HepG2 (cell line): ENCODE results near the gene CD3G. TPM values are rescaled to one million over a fixed set of nuclear protein-coding genes. Genes with fewer than 3 reads are reported as not detected.

ENCODE experiments used
- AKAP8 ChIP-seq: sonication (generic); formaldehyde crosslinking; IDR thresholded peaks from 2 replicates; pipeline ENCODE4 v1.5.1; 2020; ENCODE audit warnings: mild to moderate bottlenecking, missing genetic modification reagents
- BATF2 ChIP-seq: sonication (generic); formaldehyde crosslinking; IDR thresholded peaks from 2 replicates; pipeline ENCODE4 v1.8.0; 2022; ENCODE audit warnings: mild to moderate bottlenecking, missing genetic modification reagents, moderate library complexity
- CHD4 ChIP-seq: fragments of 200-600 bp; sonication (generic); IDR thresholded peaks from 2 replicates; pipeline ENCODE4 v1.7.0; 2017; ENCODE audit warnings: mild to moderate bottlenecking, low read length, borderline replicate concordance
- GMEB2 ChIP-seq: IDR thresholded peaks from 2 replicates; pipeline ENCODE4 v1.6.1; 2016; ENCODE audit warnings: missing biosample characterization, missing genetic modification reagents, low read depth
- POGK ChIP-seq: sonication (generic); formaldehyde crosslinking; conservative IDR thresholded peaks from 2 replicates; pipeline ENCODE4 v1.8.0; 2022; ENCODE audit warnings: mild to moderate bottlenecking, moderate library complexity, missing genetic modification reagents
- SOX5 ChIP-seq: IDR thresholded peaks from 2 replicates; pipeline ENCODE4 v1.6.1; 2016; ENCODE audit warnings: borderline replicate concordance
- THRA ChIP-seq: sonication (generic); formaldehyde crosslinking; IDR thresholded peaks from 2 replicates; pipeline ENCODE4 v1.4.0; 2020; ENCODE audit warnings: missing genetic modification reagents, borderline replicate concordance
- ZBTB14 ChIP-seq: sonication (generic); formaldehyde crosslinking; IDR thresholded peaks from 2 replicates; pipeline ENCODE4 v1.4.0; 2020; ENCODE audit warnings: missing genetic modification reagents
- ZFP90 ChIP-seq: sonication (generic); formaldehyde crosslinking; IDR thresholded peaks from 2 replicates; pipeline ENCODE4 v1.8.0; 2022; ENCODE audit warnings: missing genetic modification reagents, mild to moderate bottlenecking, inconsistent platforms, borderline replicate concordance
- ZMAT3 ChIP-seq: sonication (generic); formaldehyde crosslinking; conservative IDR thresholded peaks from 2 replicates; pipeline ENCODE4 v1.7.0; 2021; ENCODE audit warnings: missing genetic modification reagents
- ZNF124 ChIP-seq: sonication (generic); formaldehyde crosslinking; IDR thresholded peaks from 2 replicates; pipeline ENCODE4 v1.4.0; 2020; ENCODE audit warnings: missing genetic modification reagents
- ZNF292 ChIP-seq: sonication (generic); formaldehyde crosslinking; IDR thresholded peaks from 2 replicates; pipeline ENCODE4 v1.8.1; 2022; ENCODE audit warnings: mild to moderate bottlenecking, low read depth, missing genetic modification reagents, borderline replicate concordance
- ZNF512B ChIP-seq: sonication (generic); formaldehyde crosslinking; IDR thresholded peaks from 2 replicates; pipeline ENCODE4 v1.5.1; 2020; ENCODE audit warnings: missing genetic modification reagents, mild to moderate bottlenecking, borderline replicate concordance
- ZNF546 ChIP-seq: sonication (generic); formaldehyde crosslinking; conservative IDR thresholded peaks from 2 replicates; pipeline ENCODE4 v1.8.1; 2023; ENCODE audit warnings: mild to moderate bottlenecking, missing genetic modification reagents
- ZNF580 ChIP-seq: IDR thresholded peaks from 2 replicates; pipeline ENCODE4 v1.6.1; 2016; ENCODE audit warnings: low read depth, borderline replicate concordance
- polyA plus RNA-seq, 8 experiments: library from polyadenylated mRNA; depleted of rRNA in 3 of 8; stranded (reverse) in 7 of 8; unstranded in 1 of 8; fragments of >200 nt; fragmentation: Illumina TruSeq in 4 of 8; extraction: Trizol in 4 of 8; gene quantifications; 2 replicates each; pipeline versions ENCODE4 v1.2.1 to v1.2.3, GENCODE V29; 2011 to 2016; ENCODE audit warnings: low read depth in 4 of 8, missing spikeins in 1 of 8, mixed read lengths in 1 of 8; ENCODE audit not compliant: insufficient read depth in 1 of 8
- total RNA-seq, 5 experiments: library from RNA; depleted of rRNA; stranded (reverse); fragments of >200 nt; fragmentation: Illumina TruSeq; extraction: Trizol; gene quantifications; 2 replicates each; pipeline ENCODE4 v1.2.3, GENCODE V29; 2016; ENCODE audit warnings: low read depth in 1 of 5
- TF ChIP-seq, protein P1 (sequence below): sonication (generic); formaldehyde crosslinking; IDR thresholded peaks from 2 replicates; pipeline ENCODE4 v1.8.0; 2022; ENCODE audit warnings: missing genetic modification reagents, mild to moderate bottlenecking, inconsistent platforms, borderline replicate concordance

The CD3G gene
- total and polyA plus RNA-seq, 2 of the 13 experiments (the other 11 are each of a cell fraction or from before 2014, with no cell fraction given) = not detected

DNA sequence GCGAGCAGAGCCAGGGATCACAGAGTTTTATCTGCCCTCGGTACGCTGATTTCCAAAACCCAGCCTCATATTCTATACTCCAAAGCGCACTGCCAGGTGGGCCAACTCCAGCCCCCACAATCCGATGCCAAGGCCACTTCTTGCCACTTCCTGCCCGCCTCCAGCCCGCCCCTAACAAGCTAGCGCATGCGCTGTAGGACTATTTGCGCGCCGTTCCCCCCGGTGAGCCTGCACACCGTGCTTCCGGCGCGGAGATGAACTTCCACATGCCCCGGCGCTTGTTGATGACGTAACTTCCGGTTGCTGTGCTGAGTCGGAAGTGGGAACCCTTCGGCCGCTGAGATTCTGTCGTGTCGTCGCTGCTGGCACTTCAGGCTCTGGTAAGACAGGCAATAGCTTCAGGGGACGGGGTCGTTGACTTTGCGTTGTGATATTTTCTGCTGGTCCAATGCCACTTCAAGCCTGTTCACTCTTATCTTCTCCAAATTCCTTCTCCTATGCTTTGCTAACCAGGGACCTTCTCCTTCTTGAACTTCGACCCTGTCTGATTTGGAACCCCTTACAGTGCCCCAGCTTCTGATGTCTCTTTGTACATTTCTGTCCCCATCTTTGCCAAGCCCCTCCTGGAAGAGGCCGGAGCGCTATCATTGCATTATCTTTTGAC, 15.3 kb downstream of the CD3G start, which contains the start of gene UBE4A (continued):
- peak; percentile 98 for TF ChIP-seq CHD4
- TF ChIP-seq POGK (CRISPR knock-in tag) = no peak
- TF ChIP-seq ZNF546 (CRISPR knock-in tag) = no peak
- TF ChIP-seq BATF2 (CRISPR knock-in tag) = no peak
- peak; percentile 70; the same call in 1 of the 2 replicates for TF ChIP-seq ZFP90 (CRISPR knock-in tag)
- no peak for TF ChIP-seq GMEB2 (CRISPR knock-in tag)
- TF ChIP-seq, protein P1, sequence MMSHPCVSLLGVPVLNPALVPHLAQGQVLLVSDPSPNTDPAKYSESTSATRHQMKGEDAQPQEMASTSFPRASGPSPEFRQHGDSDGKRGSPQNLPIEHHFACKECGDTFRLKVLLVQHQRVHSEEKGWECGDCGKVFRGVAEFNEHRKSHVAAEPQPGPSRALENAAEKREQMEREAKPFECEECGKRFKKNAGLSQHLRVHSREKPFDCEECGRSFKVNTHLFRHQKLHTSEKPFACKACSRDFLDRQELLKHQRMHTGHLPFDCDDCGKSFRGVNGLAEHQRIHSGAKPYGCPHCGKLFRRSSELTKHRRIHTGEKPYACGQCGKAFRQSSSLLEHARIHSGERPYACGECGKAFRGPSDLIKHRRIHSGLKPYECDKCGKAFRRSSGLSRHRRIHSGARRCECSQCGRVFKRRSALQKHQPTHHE (CRISPR knock-in tag) = no peak
- peak; percentile 70; the same call in 1 of the 2 replicates for TF ChIP-seq ZMAT3 (CRISPR knock-in tag)
- peak; percentile 65; the same call in 1 of the 2 replicates for TF ChIP-seq THRA
- TF ChIP-seq SOX5 (CRISPR knock-in tag) = peak; percentile 36; the same call in 1 of the 2 replicates
- TF ChIP-seq ZNF292 = peak; percentile 49; the same call in 1 of the 2 replicates
- peak; percentile 73; the same call in 1 of the 2 replicates for TF ChIP-seq ZNF512B (CRISPR knock-in tag)
- TF ChIP-seq ZBTB14 = no peak
- peak; percentile 72; the same call in 1 of the 2 replicates for TF ChIP-seq ZNF580 (CRISPR knock-in tag)
- 0 out of 2 replicates have a peak, but pooled peaks have one; percentile 75 for TF ChIP-seq ZNF124
- TF ChIP-seq AKAP8 = 0 out of 2 replicates have a peak, but pooled peaks have one; percentile 44
